Fibroblast of peridontal ligament (primary cell): Measurements from ENCODE around the gene PRDM8.

Experiments
- DNase-seq: peaks from one replicate; pipeline ENCODE4 v3.0.0-alpha.2; 2010; ENCODE audit errors: extremely low read depth

Gene PRDM8

DNA sequence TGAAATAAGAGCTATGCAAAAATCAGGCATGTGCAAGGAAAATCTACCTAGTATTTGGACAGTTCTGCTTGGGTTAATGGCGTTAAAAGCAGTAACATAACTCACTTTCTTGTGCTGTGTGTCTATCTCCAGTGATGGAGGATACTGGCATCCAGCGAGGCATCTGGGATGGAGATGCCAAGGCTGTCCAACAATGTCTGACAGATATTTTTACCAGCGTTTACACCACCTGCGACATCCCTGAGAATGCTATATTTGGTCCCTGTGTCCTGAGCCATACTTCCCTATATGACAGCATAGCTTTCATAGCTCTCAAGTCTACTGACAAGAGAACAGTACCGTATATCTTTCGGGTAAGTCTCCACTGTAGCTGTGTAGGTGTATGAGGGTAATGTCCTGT is 2.6 kb downstream of the PRDM8 start:
- no peak for DNase-seq

DNA sequence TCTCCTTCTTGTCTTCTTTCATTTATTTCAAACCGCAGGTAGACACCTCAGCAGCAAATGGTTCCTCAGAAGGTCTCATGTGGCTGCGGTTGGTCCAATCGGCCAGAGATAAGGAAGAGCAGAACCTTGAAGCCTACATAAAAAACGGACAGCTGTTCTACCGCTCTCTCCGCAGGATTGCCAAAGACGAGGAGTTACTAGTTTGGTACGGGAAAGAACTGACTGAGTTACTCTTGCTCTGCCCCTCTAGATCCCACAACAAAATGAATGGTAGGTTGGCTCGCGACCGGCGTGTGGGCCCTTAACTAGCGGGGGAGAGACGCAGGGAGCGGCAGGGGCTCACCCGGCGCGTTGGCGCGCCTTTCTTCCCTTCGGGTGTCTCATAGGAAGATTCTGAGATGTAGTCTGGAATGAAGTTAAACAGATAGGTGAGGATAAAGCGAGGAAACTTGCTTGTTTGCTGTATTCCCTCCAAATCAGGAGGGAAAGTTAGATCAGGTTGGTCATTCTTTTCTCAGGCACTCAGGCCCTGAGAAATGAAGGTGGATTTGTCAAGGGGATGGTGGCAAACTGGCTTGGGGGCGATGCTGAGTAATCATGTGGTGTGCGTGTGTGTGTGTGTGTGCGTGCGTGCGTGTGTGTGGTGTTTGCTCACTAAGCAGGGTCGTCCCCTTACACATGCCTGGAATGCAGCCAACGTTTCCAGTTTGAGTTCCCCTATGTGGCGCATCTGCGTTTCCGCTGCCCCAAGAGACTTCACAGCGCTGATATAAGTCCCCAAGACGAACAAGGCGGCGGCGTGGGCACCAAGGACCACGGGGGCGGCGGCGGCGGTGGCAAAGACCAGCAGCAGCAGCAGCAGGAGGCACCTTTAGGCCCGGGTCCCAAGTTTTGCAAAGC is 4.2 kb downstream of the PRDM8 start:
- DNase-seq = peak; percentile 23

DNA sequence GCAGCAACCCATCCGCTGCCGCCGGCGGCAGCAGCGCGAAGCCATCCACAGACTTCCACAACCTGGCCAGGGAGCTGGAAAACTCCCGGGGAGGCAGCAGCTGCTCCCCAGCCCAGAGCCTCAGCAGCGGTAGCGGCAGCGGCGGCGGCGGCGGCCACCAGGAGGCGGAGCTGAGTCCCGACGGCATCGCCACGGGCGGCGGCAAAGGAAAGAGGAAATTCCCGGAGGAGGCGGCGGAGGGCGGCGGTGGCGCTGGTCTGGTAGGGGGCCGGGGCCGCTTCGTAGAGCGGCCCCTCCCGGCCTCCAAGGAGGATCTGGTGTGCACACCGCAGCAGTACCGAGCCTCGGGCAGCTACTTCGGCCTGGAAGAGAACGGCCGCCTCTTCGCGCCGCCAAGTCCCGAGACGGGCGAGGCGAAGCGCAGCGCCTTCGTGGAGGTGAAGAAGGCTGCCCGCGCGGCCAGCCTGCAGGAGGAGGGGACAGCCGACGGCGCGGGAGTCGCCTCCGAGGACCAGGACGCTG is 4.9 kb downstream of the PRDM8 start:
- DNase-seq = peak; percentile 58

DNA sequence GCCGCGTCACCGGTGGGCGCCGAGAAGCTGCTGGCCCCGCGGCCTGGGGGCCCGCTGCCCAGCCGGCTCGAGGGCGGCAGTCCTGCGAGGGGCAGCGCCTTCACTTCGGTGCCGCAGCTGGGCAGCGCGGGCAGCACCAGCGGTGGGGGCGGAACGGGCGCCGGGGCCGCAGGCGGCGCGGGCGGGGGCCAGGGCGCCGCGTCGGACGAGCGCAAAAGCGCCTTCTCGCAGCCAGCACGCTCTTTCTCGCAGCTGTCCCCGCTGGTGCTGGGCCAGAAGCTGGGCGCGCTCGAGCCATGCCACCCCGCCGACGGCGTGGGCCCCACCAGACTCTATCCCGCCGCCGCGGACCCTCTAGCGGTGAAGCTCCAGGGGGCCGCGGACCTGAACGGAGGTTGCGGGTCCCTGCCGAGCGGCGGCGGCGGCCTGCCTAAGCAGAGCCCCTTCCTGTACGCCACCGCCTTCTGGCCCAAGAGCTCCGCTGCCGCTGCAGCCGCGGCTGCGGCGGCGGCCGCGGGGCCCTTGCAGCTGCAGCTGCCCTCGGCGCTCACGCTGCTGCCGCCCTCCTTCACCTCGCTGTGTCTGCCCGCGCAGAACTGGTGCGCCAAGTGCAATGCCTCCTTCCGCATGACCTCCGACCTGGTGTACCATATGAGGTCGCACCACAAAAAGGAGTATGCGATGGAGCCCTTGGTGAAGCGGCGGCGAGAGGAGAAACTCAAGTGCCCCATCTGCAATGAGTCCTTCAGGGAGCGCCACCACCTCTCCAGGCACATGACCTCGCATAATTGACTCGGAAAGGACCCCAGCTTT is 5.6 kb downstream of the PRDM8 start:
- no peak for DNase-seq

DNA sequence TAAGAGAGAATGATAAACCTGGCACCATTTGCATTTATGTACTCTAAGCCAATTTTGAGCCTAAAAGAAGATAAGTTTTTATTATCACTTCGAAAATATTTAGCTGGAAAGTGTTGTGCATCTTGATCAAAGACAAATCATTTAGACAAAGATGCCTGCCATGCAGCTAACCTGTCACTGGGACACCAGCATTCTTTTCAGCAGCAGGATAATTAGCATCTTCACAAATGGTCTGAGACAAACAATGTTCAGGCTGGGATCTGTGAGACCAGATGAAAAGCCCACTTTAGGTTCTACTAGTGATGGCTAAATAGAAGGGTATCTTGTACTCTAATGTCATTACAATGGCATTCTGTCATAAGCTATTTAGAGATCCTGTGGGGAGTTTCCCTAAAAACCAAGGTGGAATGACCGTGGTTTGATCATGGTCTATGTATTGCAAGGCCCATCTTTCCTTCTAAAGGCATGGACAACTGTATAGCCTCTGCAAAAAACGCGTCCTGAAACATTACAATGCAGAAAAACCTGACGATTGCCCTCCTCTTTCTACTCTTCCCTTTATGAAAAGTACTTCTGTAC is 7.2 kb downstream of the PRDM8 start:
- DNase-seq = no peak

DNA sequence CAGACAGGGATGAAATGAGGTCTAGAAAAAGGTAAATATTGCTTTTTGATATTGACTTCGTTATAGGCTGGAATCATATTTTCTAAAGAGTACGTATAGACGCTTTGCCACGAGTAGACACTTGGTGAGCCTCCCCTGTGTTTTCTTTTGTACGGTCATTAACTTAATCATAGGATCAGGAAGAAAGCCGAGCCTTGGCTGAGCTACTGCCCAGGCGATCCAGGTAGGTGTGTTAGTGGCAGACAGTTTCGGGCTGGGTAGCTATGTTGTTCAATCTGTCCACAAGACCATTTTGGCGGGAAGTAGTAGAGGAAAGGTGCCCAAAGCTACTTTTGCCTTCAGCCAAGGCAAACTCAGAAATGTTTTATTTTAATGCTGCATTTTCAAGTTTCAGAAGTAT is 8.8 kb downstream of the PRDM8 start:
- no peak for DNase-seq

DNA sequence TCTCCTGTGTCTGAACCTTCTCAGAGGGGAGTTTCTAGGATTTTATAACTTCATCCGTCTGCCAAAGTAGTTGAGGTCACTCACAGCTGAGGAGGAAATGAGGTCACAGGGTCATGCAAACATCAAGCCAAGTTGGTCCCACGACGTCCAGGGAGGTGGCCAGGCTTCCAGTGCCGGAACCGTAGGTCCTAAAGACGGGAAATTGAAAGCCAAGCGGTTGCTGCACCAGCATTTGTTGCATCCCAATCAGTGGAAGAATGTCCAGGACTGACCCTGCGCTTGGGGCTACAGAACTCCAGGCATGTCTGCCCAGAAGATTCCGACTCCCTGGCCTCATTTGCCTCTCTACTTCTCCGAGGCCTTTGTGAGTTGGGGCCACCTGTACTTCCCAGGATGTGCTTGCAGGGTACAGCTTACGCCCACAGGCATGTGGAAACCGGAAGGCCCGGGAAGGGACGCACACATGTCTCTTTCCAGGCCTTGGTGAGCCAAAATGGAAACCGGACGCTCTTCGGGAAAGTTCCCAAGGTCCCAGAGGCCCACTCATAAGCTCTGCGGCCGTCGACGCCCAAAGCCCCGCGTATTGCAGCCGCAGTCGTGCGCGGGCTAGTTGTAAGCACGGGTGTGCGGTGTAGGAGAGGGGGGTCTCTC is 9.3 kb downstream of the PRDM8 start:
- no peak for DNase-seq

DNA sequence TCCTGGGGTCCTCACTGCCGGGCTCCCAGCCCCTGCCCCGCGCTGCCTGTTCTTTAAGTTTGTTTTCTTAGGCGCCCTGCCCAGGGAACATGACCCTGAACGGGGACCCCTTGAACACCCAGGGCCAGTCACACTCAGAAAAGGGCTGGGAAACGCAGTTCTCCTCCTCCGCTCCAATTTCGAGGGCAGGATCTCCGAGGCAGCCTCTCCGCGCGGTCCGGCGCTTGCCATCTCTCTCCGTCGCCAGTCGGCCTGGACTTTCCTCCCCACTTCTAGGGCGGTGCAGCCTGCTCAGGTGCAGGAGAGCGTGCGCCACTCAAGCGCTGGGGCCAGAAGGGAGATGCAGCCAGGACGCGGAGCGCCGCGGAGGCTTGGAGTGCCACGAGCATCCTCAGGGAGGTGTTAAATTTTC is 9.9 kb downstream of the PRDM8 start:
- DNase-seq = no peak

DNA sequence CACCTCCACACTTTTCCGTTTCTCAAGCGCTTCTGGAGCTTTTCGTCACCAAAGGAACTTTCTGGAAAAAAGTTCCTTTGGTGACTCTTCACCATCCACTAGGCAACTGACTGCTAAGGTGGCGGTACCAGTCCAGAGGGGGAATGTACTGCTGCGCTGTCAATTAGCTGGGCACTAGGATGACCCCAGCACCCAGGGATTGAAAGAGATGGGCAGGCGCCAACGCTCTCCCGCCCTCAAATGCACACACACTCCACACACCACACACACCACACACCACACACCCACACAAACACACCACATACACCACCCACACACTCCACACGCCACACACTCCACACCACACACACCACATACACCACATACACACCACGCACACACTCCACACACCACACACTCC is 10.4 kb downstream of the PRDM8 start:
- no peak for DNase-seq

DNA sequence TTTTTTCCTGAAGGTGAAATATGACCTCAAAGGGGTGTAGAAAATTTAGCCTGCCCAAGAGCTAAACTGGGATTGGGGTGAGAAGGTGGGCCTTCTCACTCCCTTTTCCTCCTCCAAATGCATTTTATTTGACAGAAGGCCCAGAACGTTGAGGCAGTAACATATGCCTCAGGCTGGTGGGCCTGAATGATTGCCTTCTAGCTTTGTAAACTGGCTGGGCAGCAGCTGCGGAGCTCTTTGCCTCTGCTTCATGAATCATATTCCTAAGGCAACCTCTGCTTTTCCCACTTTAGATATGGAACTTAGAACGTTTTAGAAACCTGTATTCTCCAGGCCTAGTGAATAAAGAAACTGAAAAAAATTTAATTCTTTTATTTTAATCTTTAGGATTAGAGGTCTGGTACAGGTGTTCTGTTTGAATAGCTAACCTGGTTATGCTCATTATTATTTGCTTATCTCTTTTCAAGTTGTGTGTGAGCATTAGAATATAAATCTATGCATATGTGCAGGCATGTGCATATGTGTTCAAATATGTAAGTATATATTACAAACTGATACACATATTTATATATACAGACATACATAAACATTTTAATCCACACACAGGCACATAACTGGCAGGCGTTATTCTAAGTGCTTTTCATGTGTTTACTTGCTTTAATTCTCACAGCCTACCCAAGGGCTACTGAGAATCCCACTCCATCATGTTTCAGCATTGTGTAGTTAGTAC is 11.5 kb downstream of the PRDM8 start:
- DNase-seq = no peak

DNA sequence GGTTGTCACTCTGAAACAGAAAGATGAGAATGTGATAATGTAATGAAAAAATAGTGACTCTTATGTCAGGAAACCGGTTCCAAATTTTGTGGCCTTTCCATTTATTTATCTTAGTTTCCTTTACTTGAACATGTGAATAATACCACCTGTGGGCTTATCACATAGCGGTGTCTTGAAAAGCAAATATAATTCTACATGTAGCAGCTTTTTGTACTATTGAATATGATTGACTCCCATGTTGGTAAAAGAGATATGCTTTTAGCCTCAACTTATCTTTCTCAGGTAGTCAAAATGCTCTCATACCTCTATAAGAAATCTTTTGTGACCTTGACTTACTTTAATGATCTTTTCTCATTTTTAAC is 12.0 kb downstream of the PRDM8 start:
- DNase-seq = no peak

DNA sequence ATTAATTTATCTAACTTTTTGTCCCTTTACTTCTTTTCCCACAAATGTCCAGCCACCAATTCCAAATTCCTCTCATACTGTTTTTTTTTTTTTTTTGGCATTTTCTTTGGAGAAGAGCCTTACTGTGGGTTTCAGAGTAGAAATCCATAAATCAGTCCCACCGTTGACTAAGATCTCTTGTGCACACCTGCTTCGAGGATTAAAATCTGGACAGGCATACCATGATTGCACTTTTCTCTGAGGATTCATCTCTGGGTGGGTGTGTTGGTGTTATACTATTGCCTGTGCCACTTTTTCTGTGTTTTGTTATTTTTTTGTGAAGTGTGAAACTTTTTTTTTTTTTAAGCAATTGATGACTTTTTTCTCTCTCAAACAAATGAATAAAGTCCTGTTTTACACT is 13.2 kb downstream of the PRDM8 start:
- DNase-seq = no peak

DNA sequence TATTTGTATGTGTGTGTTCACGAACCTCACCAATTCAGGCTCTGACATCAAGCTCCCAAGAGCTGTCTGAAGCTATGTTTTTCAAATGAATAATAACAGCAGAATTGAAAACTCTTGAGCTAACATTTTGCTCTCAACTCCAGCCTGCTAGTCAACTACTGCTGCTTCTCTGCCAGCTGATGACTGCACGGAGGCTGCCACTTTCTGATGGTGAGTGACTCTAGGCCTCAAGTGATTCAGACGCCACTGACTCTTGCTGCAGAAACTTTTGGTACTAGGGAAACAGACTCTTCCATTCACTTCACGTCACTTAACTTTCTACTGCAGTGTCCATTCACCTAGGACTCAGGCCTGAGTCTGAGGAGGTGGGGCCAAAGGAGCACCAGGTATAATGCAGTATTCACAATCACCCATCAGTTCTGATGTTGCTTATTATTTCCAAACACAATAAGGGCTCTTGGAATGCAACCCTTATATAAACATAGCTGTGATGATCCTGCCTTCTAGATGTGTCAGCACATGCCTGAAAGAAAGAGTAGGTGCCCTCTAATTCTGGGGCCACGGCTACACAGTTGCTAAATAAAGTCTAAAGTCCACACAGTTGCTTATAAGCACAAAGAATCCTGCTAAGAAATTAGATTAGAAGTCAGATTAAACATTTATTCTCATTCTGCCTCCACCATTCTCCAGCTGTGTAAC is 16.0 kb downstream of the PRDM8 start:
- DNase-seq = peak; percentile 67

DNA sequence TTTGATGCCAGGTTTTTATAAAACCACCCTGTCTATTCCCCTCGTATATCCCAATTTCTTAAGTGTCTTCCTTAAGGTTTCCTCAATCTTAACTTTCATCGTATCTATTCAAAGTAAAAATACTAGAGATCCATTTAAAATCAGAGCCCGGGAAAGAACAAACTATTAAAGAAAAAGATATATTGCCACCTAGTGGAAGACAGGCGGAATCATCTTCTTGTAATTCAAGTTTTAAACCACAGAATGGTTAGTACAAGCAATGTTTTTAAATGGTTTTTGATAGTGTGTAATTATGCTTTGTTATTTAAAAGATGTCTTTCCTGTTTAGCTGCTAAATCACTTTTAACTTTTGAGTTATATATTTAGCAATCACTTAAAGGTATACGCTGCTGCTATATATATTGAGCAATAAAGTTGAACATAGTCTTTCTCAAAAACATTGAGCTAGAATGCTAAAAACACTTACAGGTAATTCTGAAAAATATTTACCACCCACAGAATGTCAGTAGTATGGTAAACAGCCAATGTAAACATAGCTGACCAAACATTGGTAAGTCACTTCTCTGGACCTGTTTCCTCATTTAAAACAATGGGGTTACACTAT is 18.2 kb downstream of the PRDM8 start:
- DNase-seq = peak; percentile 82

DNA sequence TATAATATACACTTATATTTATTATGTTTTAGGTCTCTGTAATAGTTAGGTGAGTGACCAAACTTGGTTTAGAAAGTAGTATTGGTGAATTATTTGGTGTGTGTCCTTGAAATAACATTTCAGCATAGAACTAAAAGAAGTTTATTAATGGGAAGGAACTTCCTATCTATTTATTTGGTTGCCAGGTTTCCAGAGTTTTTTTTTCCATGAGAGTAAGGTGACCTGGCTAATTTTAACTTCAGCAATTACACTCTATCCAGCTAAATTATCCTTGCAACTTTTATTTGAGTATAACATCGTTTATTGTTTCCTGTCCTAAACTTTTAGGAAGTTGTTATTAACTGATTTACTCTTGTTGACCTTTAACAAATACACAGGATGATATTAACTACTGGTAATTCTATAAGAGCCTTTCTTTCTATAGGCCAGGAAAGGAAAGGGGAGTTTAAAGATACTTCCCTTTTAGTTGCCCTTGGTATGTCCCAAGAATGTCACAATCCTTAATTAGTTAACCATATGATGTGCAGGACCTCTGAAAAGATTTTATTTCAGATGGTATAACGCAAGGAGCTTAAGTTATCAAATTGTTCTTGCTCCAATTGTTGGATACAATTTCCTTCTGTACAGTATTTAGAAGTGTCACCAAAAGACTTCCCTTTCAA is 18.9 kb downstream of the PRDM8 start:
- DNase-seq = no peak

DNA sequence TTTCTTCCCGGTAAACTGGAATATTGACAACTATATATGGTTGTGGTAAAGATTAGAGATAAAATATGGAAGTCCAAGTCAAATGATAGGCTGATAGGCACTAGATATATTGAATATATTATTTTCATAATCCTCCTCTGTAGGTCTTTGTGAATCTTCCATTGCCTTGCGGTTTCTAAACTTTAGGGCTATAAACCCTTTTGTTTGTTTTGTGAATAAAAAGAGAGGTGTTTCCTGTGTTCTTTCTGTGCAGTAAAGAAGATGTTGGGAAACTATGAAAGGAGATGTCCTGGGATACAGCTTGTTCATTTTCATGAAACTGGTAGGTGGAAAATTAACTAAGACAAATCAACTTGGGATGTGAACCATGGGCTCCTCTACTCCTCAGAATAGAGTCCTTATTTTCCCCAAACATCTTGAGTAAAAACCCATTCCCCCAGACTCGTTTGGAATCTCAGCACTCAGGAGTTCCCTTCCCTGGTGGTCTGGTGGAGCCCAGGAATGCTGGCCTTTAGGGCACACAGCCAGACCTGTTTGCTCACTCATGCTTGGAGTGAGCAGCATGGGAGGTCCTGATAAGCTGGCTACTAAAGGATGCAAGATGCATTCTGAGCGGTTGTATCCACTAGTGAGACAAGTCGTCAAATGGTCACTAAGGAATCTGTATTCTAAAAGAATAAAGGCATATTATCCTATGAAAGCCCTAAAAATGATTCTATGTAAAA is 22.2 kb downstream of the PRDM8 start:
- DNase-seq = no peak

DNA sequence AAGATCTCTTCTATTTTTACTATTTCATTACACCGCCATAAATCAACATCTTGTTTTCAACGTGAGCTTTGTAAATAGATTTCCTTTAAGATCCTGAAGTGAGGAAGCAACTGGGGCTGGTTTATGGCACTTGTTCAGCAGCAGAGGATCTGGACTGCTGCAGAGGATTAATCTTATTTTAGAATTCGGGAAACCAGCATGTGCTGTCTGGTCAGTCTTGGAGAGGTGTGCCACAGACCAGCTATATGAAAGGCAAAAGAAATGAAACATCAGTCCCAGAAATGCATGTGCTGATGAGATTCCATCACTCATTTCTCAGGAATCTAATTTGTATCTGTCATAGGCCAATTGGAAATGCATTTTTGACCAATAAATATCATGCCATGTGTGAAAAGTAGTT is 23.4 kb downstream of the PRDM8 start:
- DNase-seq = no peak

DNA sequence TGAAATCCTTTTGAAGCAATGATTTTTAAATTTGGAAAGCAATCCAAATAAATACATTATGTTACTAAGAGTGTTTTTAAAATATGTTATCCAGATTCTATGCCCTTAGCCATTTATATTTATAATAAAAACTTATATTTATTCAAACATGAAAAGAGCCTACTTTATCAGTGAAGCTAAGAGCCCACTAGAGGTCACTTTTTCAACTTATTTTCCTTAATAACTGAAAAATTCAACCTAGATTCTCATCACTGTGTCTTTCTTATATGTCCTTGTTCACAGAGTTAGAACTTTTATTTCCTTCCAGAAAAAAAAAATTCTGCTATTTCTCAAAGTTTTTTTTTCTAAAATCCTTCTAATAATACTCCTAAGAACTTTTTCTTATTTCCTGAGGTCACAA is 23.9 kb downstream of the PRDM8 start:
- peak; percentile 80 for DNase-seq

DNA sequence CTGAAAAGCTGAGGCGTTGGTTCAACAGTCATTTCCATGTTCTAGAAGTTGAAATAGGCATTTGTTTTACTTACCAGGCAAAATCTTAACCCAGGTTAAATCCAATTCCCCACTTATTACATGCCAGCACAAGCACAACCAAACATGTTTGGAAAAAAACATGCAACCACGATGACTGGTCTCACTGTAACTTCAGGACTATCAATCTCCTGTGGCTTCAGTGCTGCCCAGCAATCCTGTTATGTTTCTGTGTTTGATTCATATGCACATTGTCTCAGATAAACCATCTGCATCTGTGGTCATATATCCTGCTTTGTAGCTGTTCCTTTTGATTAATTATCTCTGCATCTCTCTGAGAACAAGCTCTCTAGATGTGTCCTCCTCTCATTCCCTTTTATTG is 28.3 kb downstream of the PRDM8 start:
- DNase-seq = peak; percentile 60
